Suprapubic skin (tissue), 4 donors: ENCODE results near the gene KCTD1. TPM values are rescaled to one million over a fixed set of nuclear protein-coding genes. Genes with fewer than 3 reads are reported as not detected.

Experiments
- DNase-seq, 2 donors: peaks; one replicate each; pipeline ENCODE4 v3.0.0-alpha.2; 2019; ENCODE audit warnings: low spot score in 2 of 2
- H3K27ac ChIP-seq: fragments of 200-600 bp; sonication (generic); one replicate; pipeline ENCODE4 v1.5.1; 2019
- H3K27me3 ChIP-seq: fragments of 200-600 bp; sonication (generic); one replicate; pipeline ENCODE4 v1.5.1; 2019
- H3K36me3 ChIP-seq: fragments of 200-600 bp; sonication (generic); one replicate; pipeline ENCODE4 v1.5.1; 2019
- H3K4me1 ChIP-seq: fragments of 200-600 bp; sonication (generic); one replicate; pipeline ENCODE4 v1.5.1; 2019
- H3K4me3 ChIP-seq: fragments of 200-600 bp; sonication (generic); one replicate; pipeline ENCODE4 v1.5.1; 2019; ENCODE audit warnings: mild to moderate bottlenecking
- H3K9me3 ChIP-seq: fragments of 200-600 bp; sonication (generic); one replicate; pipeline ENCODE4 v1.5.1; 2019
- EP300 ChIP-seq: sonication (generic); formaldehyde crosslinking; IDR thresholded peaks from one replicate; pipeline ENCODE4 v1.6.1; 2017; ENCODE audit warnings: antibody characterized with exemption
- POLR2A ChIP-seq, 2 donors: fragments of 450-650 bp; IDR thresholded peaks; one replicate each; pipeline ENCODE4 v1.6.1; 2017; ENCODE audit warnings: antibody characterized with exemption in 2 of 2, mild to moderate bottlenecking in 2 of 2, moderate library complexity in 2 of 2
- POLR2AphosphoS5 ChIP-seq, 3 donors: sonication (generic); formaldehyde crosslinking; IDR thresholded peaks; one replicate each; pipeline ENCODE4 v1.6.1; 2017; ENCODE audit warnings: antibody characterized with exemption in 3 of 3
- WGBS: methylation state at CpG from one replicate; pipeline ENCODE4 v1.1.5; 2018; 5-methylcytosine and 5-hydroxymethylcytosine counted together
- total RNA-seq, 4 donors: library from RNA; depleted of rRNA; stranded (reverse); fragments of >200 nt; gene quantifications; one replicate each; pipeline ENCODE4 v1.1.0, GENCODE V29; 2016
- TF ChIP-seq, protein P1 (sequence below), 2 donors: fragments of 200-600 bp in 1 of 2; fragments of 450-650 bp in 1 of 2; sonication (generic) in 1 of 2; IDR thresholded peaks; one replicate each; pipeline ENCODE4 v1.5.1; 2016 to 2019; ENCODE audit warnings: antibody characterized with exemption in 2 of 2, mild to moderate bottlenecking in 1 of 2, moderate library complexity in 1 of 2

KCTD1 gene
- total RNA-seq, 4 donors from 2014 or later, result 31.9 to 104 (median 69.7) TPM

DNA sequence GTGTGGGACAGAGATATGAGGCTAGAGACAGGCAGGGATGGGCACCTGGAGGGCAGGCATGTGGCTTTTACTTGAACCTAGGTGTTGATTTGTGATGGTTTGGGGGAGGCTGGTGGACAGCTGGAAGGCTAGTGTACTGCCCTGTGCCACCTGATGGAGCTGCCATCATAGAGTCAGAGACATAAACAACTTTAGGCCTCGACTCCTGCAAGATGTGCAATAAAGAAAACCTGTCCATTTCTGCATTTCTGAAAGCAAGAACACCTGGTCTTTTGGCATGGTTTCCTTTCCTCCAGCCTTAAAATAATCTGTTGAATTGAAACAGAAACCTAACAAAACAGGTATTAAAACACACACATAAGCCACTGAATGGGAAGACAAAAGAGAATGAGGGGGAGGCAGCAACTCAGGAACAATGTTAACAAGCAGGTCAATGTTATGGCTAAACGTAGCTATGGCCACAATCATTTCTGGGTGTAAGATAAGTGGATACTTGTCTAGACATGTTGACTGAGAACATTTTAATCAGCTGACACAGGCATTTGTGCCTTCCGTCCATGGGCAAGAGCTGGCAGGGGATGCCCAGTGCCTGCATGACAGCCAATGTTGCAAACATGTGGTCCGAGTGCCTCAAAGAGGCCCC, 87.8 kb downstream of the KCTD1 start:
- no peak overlapping the region for H3K27ac ChIP-seq
- no peaks in the 10 kb centered on the region for H3K27me3 ChIP-seq
- WGBS, result 39% methylated on average over 4 of the region's 4 CpGs
- peaks cover 8% of the 10 kb centered on the region for H3K36me3 ChIP-seq
- H3K4me1 ChIP-seq, result peaks cover 6% of the 10 kb centered on the region
- H3K9me3 ChIP-seq, result no peaks in the 10 kb centered on the region
- DNase-seq, result no peak
- TF ChIP-seq, protein P1, sequence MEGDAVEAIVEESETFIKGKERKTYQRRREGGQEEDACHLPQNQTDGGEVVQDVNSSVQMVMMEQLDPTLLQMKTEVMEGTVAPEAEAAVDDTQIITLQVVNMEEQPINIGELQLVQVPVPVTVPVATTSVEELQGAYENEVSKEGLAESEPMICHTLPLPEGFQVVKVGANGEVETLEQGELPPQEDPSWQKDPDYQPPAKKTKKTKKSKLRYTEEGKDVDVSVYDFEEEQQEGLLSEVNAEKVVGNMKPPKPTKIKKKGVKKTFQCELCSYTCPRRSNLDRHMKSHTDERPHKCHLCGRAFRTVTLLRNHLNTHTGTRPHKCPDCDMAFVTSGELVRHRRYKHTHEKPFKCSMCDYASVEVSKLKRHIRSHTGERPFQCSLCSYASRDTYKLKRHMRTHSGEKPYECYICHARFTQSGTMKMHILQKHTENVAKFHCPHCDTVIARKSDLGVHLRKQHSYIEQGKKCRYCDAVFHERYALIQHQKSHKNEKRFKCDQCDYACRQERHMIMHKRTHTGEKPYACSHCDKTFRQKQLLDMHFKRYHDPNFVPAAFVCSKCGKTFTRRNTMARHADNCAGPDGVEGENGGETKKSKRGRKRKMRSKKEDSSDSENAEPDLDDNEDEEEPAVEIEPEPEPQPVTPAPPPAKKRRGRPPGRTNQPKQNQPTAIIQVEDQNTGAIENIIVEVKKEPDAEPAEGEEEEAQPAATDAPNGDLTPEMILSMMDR (IDR thresholded peaks at IDR 0.05), result no peak
- no peak for TF ChIP-seq POLR2A (IDR thresholded peaks at IDR 0.05)
- TF ChIP-seq POLR2AphosphoS5 (IDR thresholded peaks at IDR 0.05), result no peak
- TF ChIP-seq EP300, result no peak
- H3K4me3 ChIP-seq, result no peak overlapping the region

DNA sequence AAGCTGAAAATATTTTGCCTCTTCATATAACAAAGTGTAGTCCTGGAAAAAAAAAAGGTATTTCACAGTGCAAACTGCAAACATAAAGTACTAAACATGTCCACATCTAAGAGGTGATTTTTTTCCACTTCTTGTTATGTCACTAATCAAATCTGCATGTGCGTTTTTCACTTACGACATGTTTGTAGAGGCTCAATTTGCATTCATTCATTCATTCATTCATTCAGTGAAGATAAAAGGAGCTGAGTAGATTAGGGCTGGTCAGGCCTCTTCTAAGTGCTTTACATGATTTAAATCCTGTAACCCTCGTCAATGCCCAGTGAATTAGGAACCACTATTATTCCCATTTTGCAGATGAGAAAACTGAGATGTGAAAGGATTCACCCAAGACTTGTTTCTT, 88.5 kb downstream of the KCTD1 start:
- no peak for TF ChIP-seq POLR2AphosphoS5 (IDR thresholded peaks at IDR 0.05)
- no peak for TF ChIP-seq POLR2A (IDR thresholded peaks at IDR 0.05)
- no peak for TF ChIP-seq EP300
- TF ChIP-seq, protein P1 (IDR thresholded peaks at IDR 0.05), result no peak
- no peak for DNase-seq
- 97% methylated on average over 3 of the region's 3 CpGs for WGBS
- no peaks in the 10 kb centered on the region for H3K9me3 ChIP-seq
- no peak overlapping the region for H3K4me3 ChIP-seq
- H3K36me3 ChIP-seq, result peaks cover 9% of the 10 kb centered on the region
- peaks cover 6% of the 10 kb centered on the region for H3K4me1 ChIP-seq
- H3K27me3 ChIP-seq, result no peaks in the 10 kb centered on the region
- H3K27ac ChIP-seq, result no peak overlapping the region

DNA sequence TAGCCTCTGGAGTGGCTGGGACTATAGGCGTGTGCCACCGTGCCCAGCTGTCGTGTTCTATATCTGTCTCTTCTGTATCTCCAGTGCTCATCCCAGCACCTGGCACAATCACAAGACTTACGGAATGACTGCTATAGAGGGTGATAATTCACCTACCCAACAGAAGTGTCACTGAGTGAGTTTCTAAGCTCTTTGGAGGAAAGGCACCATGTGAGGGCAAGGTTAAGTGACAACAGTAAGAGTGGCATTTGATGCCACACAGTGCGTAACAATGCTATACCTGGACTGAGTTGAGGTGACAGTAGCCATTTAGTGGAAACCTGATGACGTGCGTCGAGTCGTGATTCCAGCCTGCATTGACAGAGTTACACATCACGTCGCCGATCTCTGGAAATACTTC, 89.0 kb downstream of the KCTD1 start:
- H3K4me3 ChIP-seq, result no peak overlapping the region
- DNase-seq, result no peak
- H3K27ac ChIP-seq, result peak overlapping the region; percentile 27
- peaks cover 10% of the 10 kb centered on the region for H3K36me3 ChIP-seq
- no peaks in the 10 kb centered on the region for H3K9me3 ChIP-seq
- TF ChIP-seq, protein P1 (IDR thresholded peaks at IDR 0.05), result no peak
- no peak for TF ChIP-seq POLR2A (IDR thresholded peaks at IDR 0.05)
- TF ChIP-seq POLR2AphosphoS5 (IDR thresholded peaks at IDR 0.05), result no peak
- no peak for TF ChIP-seq EP300
- whole genome bisulfite sequencing, result 95% methylated on average over 12 of the region's 12 CpGs
- no peaks in the 10 kb centered on the region for H3K27me3 ChIP-seq
- H3K4me1 ChIP-seq, result peaks cover 6% of the 10 kb centered on the region

DNA sequence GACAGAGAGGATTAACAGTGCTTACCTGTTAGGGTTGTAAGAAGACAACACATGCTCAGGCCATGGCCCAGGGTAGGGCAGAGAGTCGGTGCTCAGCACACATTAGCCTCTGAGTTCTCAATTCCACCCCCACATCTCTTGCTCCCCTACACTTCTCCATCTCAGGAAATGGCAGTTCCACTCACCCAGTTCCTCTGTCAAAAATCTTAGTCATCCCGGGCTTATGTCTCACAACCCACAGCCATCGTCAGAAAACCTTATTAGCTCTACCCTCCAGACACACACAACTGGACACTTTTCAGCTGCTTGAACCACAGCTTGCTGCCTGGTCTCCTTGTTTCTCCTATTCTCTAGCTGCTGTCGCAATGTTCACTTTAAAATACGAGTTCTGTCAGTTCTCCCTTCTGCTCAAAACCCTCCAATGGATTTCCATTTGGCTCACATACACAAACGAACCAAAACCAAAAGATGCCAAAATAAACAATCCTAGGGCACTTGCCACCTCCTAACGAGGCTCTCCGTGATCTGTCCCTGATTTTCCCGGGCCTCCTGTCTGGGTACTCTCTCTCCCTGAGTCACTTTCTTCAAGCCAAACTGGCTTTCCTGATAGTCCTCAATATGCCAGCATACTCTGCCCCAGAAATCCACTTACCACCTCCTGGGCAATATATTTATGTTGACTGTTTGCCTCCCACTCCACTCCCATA, 89.7 kb downstream of the KCTD1 start:
- DNase-seq, result no peak
- TF ChIP-seq POLR2A (IDR thresholded peaks at IDR 0.05) (no peak), POLR2AphosphoS5 (IDR thresholded peaks at IDR 0.05) (no peak)
- H3K9me3 ChIP-seq, result no peaks in the 10 kb centered on the region
- peak overlapping the region; percentile 27 for H3K27ac ChIP-seq
- H3K36me3 ChIP-seq, result peaks cover 17% of the 10 kb centered on the region
- H3K4me3 ChIP-seq, result no peak overlapping the region
- WGBS, result 65% methylated on average over 9 of the region's 9 CpGs
- H3K4me1 ChIP-seq, result peaks cover 6% of the 10 kb centered on the region
- no peaks in the 10 kb centered on the region for H3K27me3 ChIP-seq

DNA sequence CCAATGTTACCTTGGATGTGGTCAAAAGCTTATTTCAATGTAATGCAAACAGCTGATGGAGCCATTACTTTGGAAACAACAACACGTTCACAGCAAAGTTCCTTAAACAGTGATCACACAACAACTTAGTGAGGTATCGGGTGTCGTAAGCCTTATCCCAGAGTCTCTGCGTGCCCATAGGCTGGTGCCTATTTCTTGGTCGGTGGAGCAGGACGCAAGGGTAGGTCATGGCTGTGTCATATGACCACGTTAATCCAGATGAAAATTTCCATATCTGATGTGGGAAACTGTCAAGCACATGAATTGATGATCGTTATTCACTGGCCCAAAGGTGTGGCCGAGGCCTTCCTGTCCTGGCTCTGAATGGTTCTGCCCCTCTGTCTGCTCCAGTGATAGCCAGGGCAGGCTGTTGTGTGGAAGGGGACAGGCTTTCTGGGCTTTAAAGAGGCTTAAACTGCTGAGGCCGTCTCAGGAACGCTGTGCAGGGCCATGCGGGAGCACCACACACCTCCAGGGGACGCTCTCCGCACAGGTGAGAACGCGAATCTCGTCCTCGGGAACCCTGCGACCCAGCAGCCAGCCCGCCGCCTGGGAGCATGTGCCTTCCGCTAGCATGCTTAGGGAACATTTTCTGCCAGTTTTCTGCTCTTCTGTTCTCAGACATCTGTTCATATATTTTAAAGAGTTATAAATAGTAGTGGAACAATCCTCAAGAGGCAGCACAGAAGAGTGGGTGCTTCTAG, 90.6 kb downstream of the KCTD1 start:
- Histone ChIP-seq H3K4me3 (no peak overlapping the region), H3K4me1 (peaks cover 6% of the 10 kb centered on the region), H3K36me3 (peaks cover 17% of the 10 kb centered on the region), H3K27me3 (no peaks in the 10 kb centered on the region), H3K9me3 (no peaks in the 10 kb centered on the region), H3K27ac (no peak overlapping the region)
- TF ChIP-seq, protein P1 (IDR thresholded peaks at IDR 0.05), result no peak
- TF ChIP-seq EP300 (no peak), POLR2A (IDR thresholded peaks at IDR 0.05) (no peak), POLR2AphosphoS5 (IDR thresholded peaks at IDR 0.05) (no peak)
- DNase-seq, result no peak
- 85% methylated on average over 7 of the region's 22 CpGs for WGBS
